ENCODE measurements around the gene MEF2D.
A peak's percentile ranks its signal among the peaks of the same experiment; 100 is the strongest.

Gene MEF2D

GRCh38 chr1:156499842-156500542 lies 583 bp downstream of the MEF2D start:
- DNase-seq, result peak; percentile 38

- DNase-seq, result no peak
These were observed 1.3 kb downstream of the MEF2D start for GRCh38 chr1:156499194-156499841.

- DNase-seq, result no peak
These were observed 2.0 kb downstream of the MEF2D start for GRCh38 chr1:156498432-156499193.

GRCh38 chr1:156497743-156498431 lies 2.7 kb downstream of the MEF2D start:
- DNase-seq, result no peak

GRCh38 chr1:156497078-156497742 lies 3.4 kb downstream of the MEF2D start:
- DNase-seq, result no peak

GRCh38 chr1:156496211-156496761 lies 4.3 kb downstream of the MEF2D start:
- no peak for DNase-seq

- DNase-seq, result no peak
These were observed 5.0 kb downstream of the MEF2D start for GRCh38 chr1:156495401-156496140.

GRCh38 chr1:156494309-156494895 lies 6.2 kb downstream of the MEF2D start:
- no peak for DNase-seq

GRCh38 chr1:156493742-156494141 lies 6.8 kb downstream of the MEF2D start:
- no peak for DNase-seq

- no peak for DNase-seq
These were observed 7.4 kb downstream of the MEF2D start for GRCh38 chr1:156493154-156493631.

GRCh38 chr1:156492591-156493080 lies 7.9 kb downstream of the MEF2D start:
- no peak for DNase-seq

GRCh38 chr1:156492013-156492590 lies 8.5 kb downstream of the MEF2D start:
- no peak for DNase-seq

GRCh38 chr1:156491151-156491949 lies 9.2 kb downstream of the MEF2D start:
- no peak for DNase-seq

- DNase-seq, result no peak
These were observed 10.1 kb downstream of the MEF2D start for GRCh38 chr1:156490401-156491032.

- no peak for DNase-seq
These were observed 10.7 kb downstream of the MEF2D start for GRCh38 chr1:156489935-156490293.

GRCh38 chr1:156489166-156489934 lies 11.2 kb downstream of the MEF2D start:
- peak; percentile 23 for DNase-seq

- no peak for DNase-seq
These were observed 11.9 kb downstream of the MEF2D start for GRCh38 chr1:156488566-156489165.

GRCh38 chr1:156487862-156488261 lies 12.7 kb downstream of the MEF2D start:
- no peak for DNase-seq
